Thyroid gland (tissue), 4 donors: Measurements from ENCODE around the gene FOXD1.

Source experiments
- CTCF ChIP-seq, 6 experiments: fragments of 200-600 bp in 3 of 6; fragments of 450-650 bp in 3 of 6; sonication (generic) in 3 of 6; IDR thresholded peaks; one replicate each; pipeline ENCODE4 v1.5.1; 2016 to 2019; ENCODE audit warnings: antibody characterized with exemption in 6 of 6, mild to moderate bottlenecking in 2 of 6, inconsistent platforms in 1 of 6, moderate library complexity in 1 of 6
- POLR2A ChIP-seq, 2 donors: fragments of 450-650 bp; IDR thresholded peaks; one replicate each; pipeline ENCODE4 v1.6.1; 2017; ENCODE audit warnings: antibody characterized with exemption in 2 of 2, mild to moderate bottlenecking in 2 of 2, moderate library complexity in 1 of 2

DNA sequence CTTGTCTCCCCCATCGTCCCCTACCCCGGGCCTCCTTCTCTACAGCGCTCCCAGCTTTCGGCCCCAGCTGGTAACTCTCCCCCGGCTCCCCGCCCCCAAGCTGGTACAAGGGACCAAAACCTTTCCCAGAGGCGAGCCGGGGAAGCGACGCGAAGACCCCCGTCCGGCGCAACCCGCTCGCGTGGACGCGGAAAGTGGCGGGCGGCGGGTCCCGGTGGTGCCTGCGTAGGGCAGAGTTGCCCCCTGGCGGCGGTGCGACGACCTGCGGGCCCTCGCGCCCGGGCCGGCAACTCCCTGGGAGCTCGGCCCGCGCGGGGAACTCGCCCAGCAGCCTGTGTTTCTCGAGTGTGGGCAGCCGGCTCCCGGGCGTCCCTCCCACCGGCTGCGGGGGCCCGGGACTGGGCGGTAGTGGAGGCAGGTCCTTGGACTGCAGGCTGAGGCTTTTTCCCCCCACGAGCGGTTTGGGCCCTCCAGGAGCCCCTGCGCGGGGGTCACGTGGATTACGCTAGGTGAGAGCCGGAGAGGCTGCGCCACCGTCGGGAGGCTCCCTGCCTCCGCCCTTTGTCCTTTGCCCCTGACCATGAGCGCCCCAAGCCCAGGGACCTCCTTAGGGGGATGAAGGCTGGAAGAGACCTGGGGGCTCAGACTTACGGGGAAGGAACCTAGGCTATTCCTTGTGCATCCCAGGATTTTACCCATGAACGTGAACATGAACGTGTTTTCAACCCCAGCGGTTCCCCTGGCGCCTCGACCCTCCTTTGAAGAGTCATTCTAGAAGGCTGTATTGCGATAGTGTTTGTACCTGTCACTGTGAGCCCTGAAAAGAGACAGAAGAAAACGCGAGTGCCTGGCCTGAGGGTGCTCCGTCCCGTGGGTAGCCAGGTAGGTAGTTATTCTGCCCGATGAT is 2.9 kb upstream of the FOXD1 start:
- TF ChIP-seq CTCF (IDR thresholded peaks at IDR 0.05) = peak; percentile 44 to 91 (median 78)
- TF ChIP-seq POLR2A (IDR thresholded peaks at IDR 0.05) = no peak
